ENCODE data around the gene BCL2L14. TPM values are rescaled to one million over a fixed set of nuclear protein-coding genes. Genes with fewer than 3 reads are reported as not detected.

BCL2L14 gene
- total and polyA plus RNA-seq, 7 donors, result 21.6 to 41.8 (median 36.0) TPM; not detected in 4

GRCh38 chr12:12054993-12055392 is 15.7 kb upstream of the BCL2L14 start:
- Histone ChIP-seq H3K4me3 (no peak overlapping the region), H3K36me3 (no peaks in the 10 kb centered on the region), H3K27ac (no peak overlapping the region), H3K27me3 (no peaks in the 10 kb centered on the region), H3K4me1 (no peaks in the 10 kb centered on the region), H3K9me3 (no peaks in the 10 kb centered on the region)
- DNase-seq, result no peak
- TF ChIP-seq EP300 (IDR thresholded peaks at IDR 0.05), result no peak
- no peak for TF ChIP-seq POLR2A (IDR thresholded peaks at IDR 0.05)
- no peak for TF ChIP-seq CTCF (IDR thresholded peaks at IDR 0.05)
- no peak for TF ChIP-seq POLR2AphosphoS5 (IDR thresholded peaks at IDR 0.05)
- intact Hi-C loops (cut with DNase I), result no loop called here
- WGBS, 2 donors, result 79 to 82% methylated on average over 5 of the region's 5 CpGs

DNA sequence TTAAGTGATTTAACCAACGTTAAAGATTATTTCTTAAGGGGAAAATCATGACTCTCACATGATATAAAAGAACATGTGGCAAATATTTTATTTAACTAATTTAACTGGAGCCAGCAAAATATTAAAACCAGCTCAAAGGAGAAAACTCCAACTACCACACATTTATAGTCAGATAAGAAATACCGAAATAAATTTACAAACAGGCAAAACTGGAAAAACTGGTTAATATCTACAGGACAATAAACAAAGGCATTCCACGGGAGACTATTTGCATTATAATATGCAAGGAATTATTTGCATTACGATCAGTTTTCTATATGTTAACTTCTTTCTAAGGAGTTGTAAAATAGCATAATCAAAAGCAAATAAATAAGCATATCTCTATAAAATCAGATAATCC is 13.8 kb upstream of the BCL2L14 start:
- H3K4me1 ChIP-seq, result no peaks in the 10 kb centered on the region
- WGBS, 2 donors, result 21 to 51% methylated on average over 4 of the region's 4 CpGs
- no peak overlapping the region for H3K4me3 ChIP-seq
- H3K27ac ChIP-seq, result no peak overlapping the region
- no peaks in the 10 kb centered on the region for H3K27me3 ChIP-seq
- DNase-seq, result no peak
- TF ChIP-seq POLR2AphosphoS5 (IDR thresholded peaks at IDR 0.05) (no peak), POLR2A (IDR thresholded peaks at IDR 0.05) (no peak), CTCF (IDR thresholded peaks at IDR 0.05) (no peak)
- no peaks in the 10 kb centered on the region for H3K36me3 ChIP-seq
- intact Hi-C loops (cut with DNase I), result no loop called here
- no peaks in the 10 kb centered on the region for H3K9me3 ChIP-seq

- no peak overlapping the region for H3K27ac ChIP-seq
- H3K4me3 ChIP-seq, result no peak overlapping the region
- intact Hi-C loops (cut with DNase I), result no loop called here
- WGBS, 2 donors, result 90 to 93% methylated on average over 4 of the region's 4 CpGs
- no peak for TF ChIP-seq CTCF (IDR thresholded peaks at IDR 0.05)
- TF ChIP-seq EP300 (IDR thresholded peaks at IDR 0.05), result no peak
- TF ChIP-seq POLR2AphosphoS5 (IDR thresholded peaks at IDR 0.05), result no peak
- no peak for TF ChIP-seq POLR2A (IDR thresholded peaks at IDR 0.05)
- no peaks in the 10 kb centered on the region for H3K27me3 ChIP-seq
- no peaks in the 10 kb centered on the region for H3K9me3 ChIP-seq
- peak; percentile 17 for DNase-seq
- no peaks in the 10 kb centered on the region for H3K36me3 ChIP-seq
- no peaks in the 10 kb centered on the region for H3K4me1 ChIP-seq
Measured at GRCh38 chr12:12064596-12064995, 6.1 kb upstream of the BCL2L14 start.

DNA sequence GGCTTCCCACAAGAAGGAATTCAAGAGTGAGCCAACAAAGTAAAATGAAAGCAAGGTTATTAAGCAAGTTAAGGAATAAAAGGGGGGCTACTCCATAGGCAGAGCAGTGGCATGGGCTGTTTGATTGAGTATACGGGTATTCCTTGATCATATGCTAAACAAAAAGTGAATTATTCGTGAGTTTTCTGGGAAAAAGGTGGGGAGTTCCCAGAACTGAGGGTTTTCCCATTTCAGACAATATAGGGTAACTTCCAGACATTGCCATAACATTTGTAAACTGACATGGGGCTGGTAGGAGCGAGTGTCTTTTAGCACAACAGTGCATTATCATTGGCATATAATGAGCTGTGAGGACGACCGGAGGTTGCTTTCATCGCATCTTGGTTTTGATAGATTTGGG is 2.0 kb upstream of the BCL2L14 start:
- no peak overlapping the region for H3K4me3 ChIP-seq

More for the DNA sequence above, 2.0 kb upstream of the BCL2L14 start:
- H3K27ac ChIP-seq, result no peak overlapping the region
- intact Hi-C loops (cut with DNase I), result no loop called here
- DNase-seq, result no peak
- H3K36me3 ChIP-seq, result no peaks in the 10 kb centered on the region
- H3K4me1 ChIP-seq, result no peaks in the 10 kb centered on the region
- no peaks in the 10 kb centered on the region for H3K9me3 ChIP-seq
- no peaks in the 10 kb centered on the region for H3K27me3 ChIP-seq
- 90 to 95% methylated on average over 6 of the region's 6 CpGs for WGBS, 2 donors
- TF ChIP-seq POLR2A (IDR thresholded peaks at IDR 0.05) (no peak), CTCF (IDR thresholded peaks at IDR 0.05) (no peak), EP300 (IDR thresholded peaks at IDR 0.05) (no peak)
